ENCODE data around the gene CCDC107. TPM values are rescaled to one million over a fixed set of nuclear protein-coding genes. Genes with fewer than 3 reads are reported as not detected.

Gene CCDC107
- total and polyA plus RNA-seq, 2 of the 13 experiments (the other 11 are each of a cell fraction or from before 2014, with no cell fraction given): 7.1 to 15.2 TPM

DNA sequence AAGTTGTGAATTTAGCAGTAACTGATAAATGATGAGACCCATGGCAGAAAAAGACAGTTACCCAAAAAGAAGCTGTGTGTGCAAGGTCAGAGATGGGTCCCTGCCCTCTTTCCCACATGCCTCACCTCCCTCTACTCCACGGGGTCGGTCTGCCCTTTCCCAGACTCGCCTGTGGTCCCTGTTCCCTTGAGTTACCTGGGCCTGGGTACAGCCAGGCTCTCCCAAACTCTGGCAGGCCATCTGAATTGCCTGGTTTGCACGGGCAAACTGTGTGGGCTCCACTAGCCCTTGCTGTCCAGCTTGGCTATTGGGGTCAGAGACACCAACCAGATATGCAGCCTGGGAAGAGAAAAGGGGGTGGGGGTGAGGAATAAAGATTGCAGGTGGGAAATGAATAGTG, 50.1 kb downstream of the CCDC107 start:
- ChIA-PET CTCF (ENCODE audit: low intra/inter-chr PET ratio, low total read pairs) (no interaction called here), POLR2A (interaction anchor here (1.9 kb wide), 1 partner anchor 20 kb away, joined by 5 read pairs; no protein-coding TSS in a partner anchor)
- no peak overlapping the region for H3K4me3 ChIP-seq (replicated peaks in 1 of 3; ENCODE audit: insufficient read depth in 1 of 3, low read depth in 2 of 3, low read length in 3 of 3)
- 98% methylated on average over 4 of the region's 4 CpGs for WGBS (ENCODE audit: low lambda C conversion rate)
- H3K9ac ChIP-seq (ENCODE audit: insufficient read depth, low read depth, low read length): no peak overlapping the region
- H4K20me1 ChIP-seq (ENCODE audit: insufficient read depth, low read length): no peaks in the 10 kb centered on the region
- H3K4me1 ChIP-seq (ENCODE audit: insufficient read depth, low read length): no peaks in the 10 kb centered on the region
- intact Hi-C loops (cut with micrococcal nuclease; ENCODE audit: unreplicated experiment): no loop called here
- H3K9me3 ChIP-seq (ENCODE audit: low read length): no peaks in the 10 kb centered on the region
- H3K36me3 ChIP-seq (replicated peaks in 1 of 2; ENCODE audit: control insufficient read depth in 1 of 2, insufficient read depth in 2 of 2, low read length in 2 of 2): peaks cover 60 to 92% of the 10 kb centered on the region in 2 experiments
- BruUV-seq (replicated peaks): no TSS peak
- no peak overlapping the region for H2AFZ ChIP-seq (ENCODE audit: low read length)
- no peaks in the 10 kb centered on the region for H3K79me2 ChIP-seq (ENCODE audit: insufficient read depth, low read length)
- no peak overlapping the region for H3K4me2 ChIP-seq (ENCODE audit: low read depth, low read length)
- H3K27ac ChIP-seq (ENCODE audit: extremely low read length, insufficient read depth, low read length): no peak overlapping the region
- no peak for ATAC-seq
- in situ Hi-C loops (cut with HindIII; ENCODE audit: extremely low pct_ligation_motif_present, low pct_unique_long_range_greater_than_20kb): no loop called here
- FAIRE-seq: no peak
- TF ChIP-seq MIER2 (CRISPR knock-in tag; IDR thresholded peaks at IDR 0.05) (no peak), HES4 (CRISPR knock-in tag; IDR thresholded peaks at IDR 0.05; ENCODE audit: borderline replicate concordance) (no peak), SYNCRIP (IDR thresholded peaks at IDR 0.05; ENCODE audit: insufficient read depth, low read depth, low read length) (no peak), FOXK1 (CRISPR knock-in tag; IDR thresholded peaks at IDR 0.05; ENCODE audit: borderline replicate concordance, low read depth) (no peak), ZNF225 (CRISPR knock-in tag; IDR thresholded peaks at IDR 0.05) (no peak), RFX3 (CRISPR knock-in tag; IDR thresholded peaks at IDR 0.05) (no peak), ZFP36L2 (CRISPR knock-in tag; IDR thresholded peaks at IDR 0.05) (no peak), PCBP2 (optimal IDR thresholded peaks at IDR 0.05; ENCODE audit: low read depth, low read length, poor library complexity, severe bottlenecking) (no peak), NR1H2 (CRISPR knock-in tag; IDR thresholded peaks at IDR 0.05; ENCODE audit: borderline replicate concordance, low read depth) (no peak), KAT8 (CRISPR knock-in tag; IDR thresholded peaks at IDR 0.05) (no peak), ZNF883 (CRISPR knock-in tag; IDR thresholded peaks at IDR 0.05; ENCODE audit: not compliant biosample characterization) (no peak), ZNF777 (CRISPR knock-in tag; IDR thresholded peaks at IDR 0.05) (no peak), ARNT2 (CRISPR knock-in tag; IDR thresholded peaks at IDR 0.05; ENCODE audit: low read depth) (no peak), ZMYM4 (CRISPR knock-in tag; IDR thresholded peaks at IDR 0.05) (no peak)
- TF ChIP-seq, protein P1, sequence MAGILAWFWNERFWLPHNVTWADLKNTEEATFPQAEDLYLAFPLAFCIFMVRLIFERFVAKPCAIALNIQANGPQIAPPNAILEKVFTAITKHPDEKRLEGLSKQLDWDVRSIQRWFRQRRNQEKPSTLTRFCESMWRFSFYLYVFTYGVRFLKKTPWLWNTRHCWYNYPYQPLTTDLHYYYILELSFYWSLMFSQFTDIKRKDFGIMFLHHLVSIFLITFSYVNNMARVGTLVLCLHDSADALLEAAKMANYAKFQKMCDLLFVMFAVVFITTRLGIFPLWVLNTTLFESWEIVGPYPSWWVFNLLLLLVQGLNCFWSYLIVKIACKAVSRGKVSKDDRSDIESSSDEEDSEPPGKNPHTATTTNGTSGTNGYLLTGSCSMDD (CRISPR knock-in tag; IDR thresholded peaks at IDR 0.05): no peak
- TF ChIP-seq, protein P2, sequence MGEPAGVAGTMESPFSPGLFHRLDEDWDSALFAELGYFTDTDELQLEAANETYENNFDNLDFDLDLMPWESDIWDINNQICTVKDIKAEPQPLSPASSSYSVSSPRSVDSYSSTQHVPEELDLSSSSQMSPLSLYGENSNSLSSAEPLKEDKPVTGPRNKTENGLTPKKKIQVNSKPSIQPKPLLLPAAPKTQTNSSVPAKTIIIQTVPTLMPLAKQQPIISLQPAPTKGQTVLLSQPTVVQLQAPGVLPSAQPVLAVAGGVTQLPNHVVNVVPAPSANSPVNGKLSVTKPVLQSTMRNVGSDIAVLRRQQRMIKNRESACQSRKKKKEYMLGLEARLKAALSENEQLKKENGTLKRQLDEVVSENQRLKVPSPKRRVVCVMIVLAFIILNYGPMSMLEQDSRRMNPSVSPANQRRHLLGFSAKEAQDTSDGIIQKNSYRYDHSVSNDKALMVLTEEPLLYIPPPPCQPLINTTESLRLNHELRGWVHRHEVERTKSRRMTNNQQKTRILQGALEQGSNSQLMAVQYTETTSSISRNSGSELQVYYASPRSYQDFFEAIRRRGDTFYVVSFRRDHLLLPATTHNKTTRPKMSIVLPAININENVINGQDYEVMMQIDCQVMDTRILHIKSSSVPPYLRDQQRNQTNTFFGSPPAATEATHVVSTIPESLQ (CRISPR knock-in tag; conservative IDR thresholded peaks at IDR 0.05): no peak
- H3K27me3 ChIP-seq (ENCODE audit: control insufficient read depth in 1 of 2, insufficient read depth in 2 of 2, low read length in 2 of 2): no peaks in the 10 kb centered on the region
- DNase-seq (ENCODE audit: low spot score): no peak
